Uterus (tissue), 4 donors: ENCODE measurements around the gene SLCO3A1. TPM values are rescaled to one million over a fixed set of nuclear protein-coding genes. Genes with fewer than 3 reads are reported as not detected.

Experiments used
- DNase-seq, 2 donors: peaks; one replicate each; pipeline ENCODE4 v3.0.0-alpha.2; 2019 to 2020
- H3K27ac ChIP-seq, 2 donors: fragments of 200-600 bp; sonication (generic); 1 replicate in 1 of 2; 2 replicates in 1 of 2; pipeline ENCODE4 v1.5.1; 2016 to 2018
- H3K27me3 ChIP-seq, 2 donors: fragments of 200-600 bp; sonication (generic); one replicate each; pipeline ENCODE4 v1.5.1; 2018 to 2019; ENCODE audit warnings: control low read depth in 1 of 2
- H3K36me3 ChIP-seq, 2 donors: fragments of 200-600 bp; sonication (generic); one replicate each; pipeline ENCODE4 v1.5.1; 2019; ENCODE audit warnings: control low read depth in 1 of 2
- H3K4me1 ChIP-seq, 2 donors: fragments of 200-600 bp; sonication (generic); one replicate each; pipeline ENCODE4 v1.5.1; 2018 to 2019; ENCODE audit warnings: control low read depth in 1 of 2
- H3K4me3 ChIP-seq, 2 donors: fragments of 200-600 bp; sonication (generic); 1 replicate in 1 of 2; 2 replicates in 1 of 2; pipeline ENCODE4 v1.5.1; 2018 to 2019; ENCODE audit warnings: mild to moderate bottlenecking in 1 of 2
- H3K9me3 ChIP-seq, 2 donors: fragments of 200-600 bp; sonication (generic); one replicate each; pipeline ENCODE4 v1.5.1; 2019; ENCODE audit warnings: control low read depth in 1 of 2
- POLR2A ChIP-seq, 2 donors: fragments of 450-650 bp; IDR thresholded peaks; one replicate each; pipeline ENCODE4 v1.6.1; 2016; ENCODE audit warnings: antibody characterized with exemption in 2 of 2, mild to moderate bottlenecking in 1 of 2, moderate library complexity in 1 of 2
- intact Hi-C: fragments of 100-400 bp; cut with DNase I; formaldehyde crosslinking; loops from one replicate; pipeline ENCODE4 v1.15.1; 2023; ENCODE audit warnings: low total_unique reads
- total RNA-seq, 4 donors: library from RNA; depleted of rRNA in 3 of 4; stranded (reverse); fragments of >200 nt in 3 of 4; gene quantifications; one replicate each; pipeline versions ENCODE4 v1.1.0 to v1.2.4, GENCODE V29; 2014 to 2023
- TF ChIP-seq, protein P1 (sequence below), 4 experiments: fragments of 200-600 bp in 2 of 4; fragments of 450-650 bp in 2 of 4; sonication (generic) in 2 of 4; IDR thresholded peaks; one replicate each; pipeline ENCODE4 v1.5.1; 2016 to 2019; ENCODE audit warnings: antibody characterized with exemption in 4 of 4, mild to moderate bottlenecking in 2 of 4, moderate library complexity in 1 of 4
- donor health status: DM: yes; HTN: yes; CAD: no.

SLCO3A1 gene
- total RNA-seq, 4 donors from 2014 or later = 4.4 to 26.1 (median 9.5) TPM

DNA sequence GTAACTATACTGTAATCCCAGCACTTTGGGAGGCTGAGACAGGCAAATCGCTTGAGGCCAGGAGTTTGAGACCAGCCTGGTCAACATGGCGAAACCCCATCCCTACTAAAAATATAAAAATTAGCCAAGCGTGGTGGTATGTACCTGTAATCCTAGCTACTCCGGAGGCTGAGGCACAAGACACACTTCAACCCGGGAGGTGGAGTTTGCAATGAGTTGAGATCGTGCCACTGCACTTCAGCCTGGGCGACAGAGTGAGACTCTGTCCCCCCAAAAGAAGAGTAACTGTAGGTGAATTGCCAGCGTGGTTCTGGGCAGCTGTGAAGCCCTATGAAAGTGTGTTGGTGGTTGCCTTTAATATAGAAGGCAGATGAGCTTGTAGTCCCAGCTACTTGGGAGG, 95.9 kb downstream of the SLCO3A1 start:
- Histone ChIP-seq H3K36me3 (no peaks in the 10 kb centered on the region), H3K4me3 (no peak overlapping the region), H3K9me3 (no peaks in the 10 kb centered on the region), H3K27me3 (no peaks in the 10 kb centered on the region), H3K4me1 (peaks cover 0 to 4% of the 10 kb centered on the region in 2 donors), H3K27ac (no peak overlapping the region)
- no peak for DNase-seq
- TF ChIP-seq POLR2A (IDR thresholded peaks at IDR 0.05) = no peak
- TF ChIP-seq, protein P1, sequence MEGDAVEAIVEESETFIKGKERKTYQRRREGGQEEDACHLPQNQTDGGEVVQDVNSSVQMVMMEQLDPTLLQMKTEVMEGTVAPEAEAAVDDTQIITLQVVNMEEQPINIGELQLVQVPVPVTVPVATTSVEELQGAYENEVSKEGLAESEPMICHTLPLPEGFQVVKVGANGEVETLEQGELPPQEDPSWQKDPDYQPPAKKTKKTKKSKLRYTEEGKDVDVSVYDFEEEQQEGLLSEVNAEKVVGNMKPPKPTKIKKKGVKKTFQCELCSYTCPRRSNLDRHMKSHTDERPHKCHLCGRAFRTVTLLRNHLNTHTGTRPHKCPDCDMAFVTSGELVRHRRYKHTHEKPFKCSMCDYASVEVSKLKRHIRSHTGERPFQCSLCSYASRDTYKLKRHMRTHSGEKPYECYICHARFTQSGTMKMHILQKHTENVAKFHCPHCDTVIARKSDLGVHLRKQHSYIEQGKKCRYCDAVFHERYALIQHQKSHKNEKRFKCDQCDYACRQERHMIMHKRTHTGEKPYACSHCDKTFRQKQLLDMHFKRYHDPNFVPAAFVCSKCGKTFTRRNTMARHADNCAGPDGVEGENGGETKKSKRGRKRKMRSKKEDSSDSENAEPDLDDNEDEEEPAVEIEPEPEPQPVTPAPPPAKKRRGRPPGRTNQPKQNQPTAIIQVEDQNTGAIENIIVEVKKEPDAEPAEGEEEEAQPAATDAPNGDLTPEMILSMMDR (IDR thresholded peaks at IDR 0.05) = no peak
- intact Hi-C loops = loop anchor here (10.0 kb wide), 1 partner anchor 95 kb away; the partner anchor contains the start of gene SLCO3A1

DNA sequence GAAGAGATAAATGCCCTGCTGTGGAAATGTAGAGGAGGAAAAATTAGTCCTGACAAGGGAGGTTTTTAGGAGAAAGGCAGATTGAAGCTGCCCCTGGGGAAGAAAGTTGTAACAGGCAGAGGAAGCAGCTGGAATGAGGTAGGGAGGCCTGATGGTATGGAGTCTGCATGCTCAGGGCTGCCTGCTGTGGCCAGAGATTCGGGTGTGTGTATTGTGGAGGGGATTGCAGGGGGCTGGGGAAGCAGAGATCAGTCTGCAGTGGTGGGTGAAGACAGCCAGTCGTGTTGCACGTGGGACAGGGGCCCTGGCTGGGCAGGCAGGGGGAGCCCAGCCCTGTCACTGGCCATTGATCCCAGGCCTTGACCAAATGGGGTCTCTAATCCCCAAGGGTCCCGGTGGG, 96.5 kb downstream of the SLCO3A1 start:
- Histone ChIP-seq H3K4me3 (no peak overlapping the region), H3K4me1 (peaks cover 0 to 4% of the 10 kb centered on the region in 2 donors), H3K36me3 (no peaks in the 10 kb centered on the region), H3K9me3 (no peaks in the 10 kb centered on the region), H3K27me3 (no peaks in the 10 kb centered on the region), H3K27ac (no peak overlapping the region)
- TF ChIP-seq, protein P1 (IDR thresholded peaks at IDR 0.05) = no peak
- TF ChIP-seq POLR2A (IDR thresholded peaks at IDR 0.05) = no peak
- intact Hi-C loops = no loop called here
- no peak for DNase-seq

DNA sequence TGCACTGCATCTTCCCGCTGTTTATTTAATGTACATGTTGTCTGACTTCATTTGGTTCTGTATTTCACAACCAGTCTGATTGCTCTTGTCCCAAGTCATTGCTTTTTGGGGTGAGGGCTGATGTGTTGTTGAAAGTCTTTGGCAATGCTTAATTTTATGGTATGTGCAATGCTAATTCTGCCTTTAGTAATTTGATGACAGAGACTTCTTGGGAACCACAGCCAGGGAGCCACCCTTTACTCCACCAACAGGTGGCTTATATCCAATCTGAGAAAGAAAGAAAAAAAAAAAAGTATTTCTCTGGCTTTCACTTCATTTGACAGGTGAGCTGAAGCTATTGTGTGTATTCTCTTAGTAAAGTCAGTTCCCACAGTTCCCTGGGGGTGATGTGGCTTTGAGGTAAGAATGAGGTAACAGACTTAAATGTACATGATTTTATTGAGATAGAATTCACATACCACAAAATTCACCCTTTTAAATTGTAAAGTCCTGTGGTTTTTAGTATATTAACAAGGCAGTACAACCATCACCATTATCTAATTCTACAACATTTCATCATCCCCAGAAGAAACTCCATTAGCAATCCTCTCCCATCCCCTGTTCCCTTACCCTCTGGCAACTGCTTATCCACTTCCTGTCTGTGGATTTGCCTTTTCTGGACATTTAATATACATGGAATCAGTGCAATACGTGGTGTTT, 97.3 kb downstream of the SLCO3A1 start:
- intact Hi-C loops = no loop called here
- Histone ChIP-seq H3K4me1 (peaks cover 0 to 4% of the 10 kb centered on the region in 2 donors), H3K4me3 (no peak overlapping the region), H3K9me3 (no peaks in the 10 kb centered on the region), H3K27me3 (no peaks in the 10 kb centered on the region), H3K36me3 (no peaks in the 10 kb centered on the region), H3K27ac (no peak overlapping the region)
- TF ChIP-seq POLR2A (IDR thresholded peaks at IDR 0.05) = no peak
- TF ChIP-seq, protein P1 (IDR thresholded peaks at IDR 0.05) = no peak
- no peak for DNase-seq

DNA sequence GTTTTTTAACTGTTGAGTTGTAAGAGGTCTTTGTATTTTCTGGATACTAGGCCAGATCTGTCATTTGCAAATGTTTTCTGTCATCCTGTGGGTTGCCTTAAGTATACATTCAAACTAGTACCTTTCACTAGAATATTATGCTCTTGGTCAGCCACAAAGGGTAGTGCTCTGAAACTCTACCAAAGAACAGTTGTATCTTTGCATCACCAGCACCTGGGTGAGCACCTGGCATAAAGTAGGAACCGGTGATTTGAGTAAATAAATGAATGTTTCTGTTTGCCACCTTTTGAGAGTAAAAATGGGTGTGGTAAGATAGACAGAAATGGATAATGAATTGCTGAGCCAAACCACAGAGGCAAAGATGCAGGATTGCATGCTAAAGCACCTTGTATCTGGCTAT, 98.7 kb downstream of the SLCO3A1 start:
- TF ChIP-seq, protein P1 (IDR thresholded peaks at IDR 0.05) = no peak
- no peak for TF ChIP-seq POLR2A (IDR thresholded peaks at IDR 0.05)
- Histone ChIP-seq H3K27ac (no peak overlapping the region), H3K27me3 (no peaks in the 10 kb centered on the region), H3K9me3 (no peaks in the 10 kb centered on the region), H3K4me1 (peaks cover 0 to 4% of the 10 kb centered on the region in 2 donors), H3K4me3 (no peak overlapping the region), H3K36me3 (no peaks in the 10 kb centered on the region)
- no peak for DNase-seq
- intact Hi-C loops = no loop called here

DNA sequence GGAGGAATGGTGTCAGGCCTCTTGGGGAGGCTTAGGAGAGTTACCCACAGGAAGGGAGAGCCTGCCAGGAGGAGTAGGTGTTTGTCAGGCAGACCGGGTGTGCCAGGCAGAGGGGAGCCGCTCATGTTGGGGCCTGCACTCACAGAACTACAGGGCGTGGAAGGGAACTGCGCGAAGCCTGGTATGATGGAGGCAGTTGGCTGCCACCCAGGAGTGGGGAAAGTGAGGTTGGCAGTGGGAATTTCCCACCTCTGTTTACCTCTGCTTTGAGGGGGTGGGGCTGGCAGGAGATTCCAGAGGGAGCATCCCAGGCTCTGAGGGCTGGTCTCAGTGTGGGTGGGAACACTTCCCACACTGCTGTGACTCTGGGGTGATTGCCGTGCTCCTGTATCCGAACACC, 99.9 kb downstream of the SLCO3A1 start:
- peaks cover 0 to 4% of the 10 kb centered on the region in 2 donors for H3K4me1 ChIP-seq
- no peaks in the 10 kb centered on the region for H3K36me3 ChIP-seq
- TF ChIP-seq, protein P1 (IDR thresholded peaks at IDR 0.05) = no peak
- TF ChIP-seq POLR2A (IDR thresholded peaks at IDR 0.05) = no peak
- intact Hi-C loops = no loop called here
- DNase-seq = no peak
- H3K9me3 ChIP-seq = no peaks in the 10 kb centered on the region
- no peak overlapping the region for H3K4me3 ChIP-seq
- no peaks in the 10 kb centered on the region for H3K27me3 ChIP-seq
- no peak overlapping the region for H3K27ac ChIP-seq
